Nephron (organoid): ENCODE data around the gene FARSB.

Experiments used
- H3K27ac Mint-ChIP-seq, 3 experiments: 2 replicates each; pipeline ENCODE4 v1.8.0; 2020; ENCODE audit warnings: mixed read lengths in 3 of 3, mild to moderate bottlenecking in 2 of 3, moderate library complexity in 1 of 3
- H3K27me3 Mint-ChIP-seq: 2 replicates; pipeline ENCODE4 v1.8.0; 2021; ENCODE audit warnings: low read depth, mild to moderate bottlenecking, moderate library complexity, mixed read lengths
- H3K36me3 Mint-ChIP-seq: 2 replicates; pipeline ENCODE4 v1.8.0; 2020; ENCODE audit warnings: low read depth, mixed read lengths
- H3K4me1 Mint-ChIP-seq: 2 replicates; pipeline ENCODE4 v1.8.0; 2020; ENCODE audit warnings: mixed read lengths
- H3K4me3 Mint-ChIP-seq, 3 experiments: 2 replicates each; pipeline ENCODE4 v1.8.0; 2020; ENCODE audit warnings: mild to moderate bottlenecking in 3 of 3, mixed read lengths in 3 of 3, moderate library complexity in 2 of 3
- H3K9me3 Mint-ChIP-seq: 2 replicates; pipeline ENCODE4 v1.8.0; 2020; ENCODE audit warnings: mixed read lengths
- TF ChIP-seq, protein P1 (sequence below), 3 experiments: fragments of 200-600 bp; sonication (generic); IDR thresholded peaks; one replicate each; pipeline ENCODE4 v1.5.0; 2021; ENCODE audit warnings: antibody characterized with exemption in 3 of 3; ENCODE audit not compliant: unreplicated experiment in 3 of 3

The FARSB gene

DNA sequence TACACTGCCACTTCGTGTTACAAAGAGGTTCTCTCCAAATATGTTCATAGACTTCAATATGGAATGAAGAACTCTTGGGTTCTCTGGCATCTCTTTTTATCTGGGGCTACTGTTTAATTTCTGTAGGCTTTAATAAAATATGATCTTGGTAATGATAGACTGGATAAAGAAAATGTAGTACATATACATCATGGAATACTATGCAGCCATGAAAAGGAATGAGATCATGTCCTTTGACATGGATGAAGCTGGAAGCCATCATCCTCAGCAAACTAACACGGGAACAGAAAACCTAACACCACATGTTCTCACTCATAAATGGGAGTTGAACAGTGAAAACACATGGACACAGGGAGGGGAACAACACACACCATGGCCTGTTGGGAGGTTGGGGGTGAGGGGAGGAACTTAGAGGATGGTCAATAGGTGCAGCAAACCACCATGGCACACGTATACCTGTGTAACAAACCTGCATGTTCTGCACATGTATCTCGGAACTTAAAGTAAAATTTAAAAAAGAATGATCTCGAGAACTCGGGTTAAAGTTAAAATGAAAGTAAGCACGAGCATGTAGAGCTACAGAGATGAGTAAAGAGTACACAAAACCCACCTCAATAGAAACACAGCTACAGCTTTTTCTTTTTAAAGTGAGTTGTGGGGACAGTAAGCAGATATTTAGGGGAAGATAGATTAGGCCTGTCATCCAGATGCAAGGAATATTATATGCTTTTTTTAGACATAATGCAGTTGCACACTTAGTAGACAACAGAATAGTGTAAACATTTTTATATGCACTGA lies 129.2 kb downstream of the FARSB start:
- peaks cover 13% of the 10 kb centered on the region for H3K9me3 Mint-ChIP-seq
- TF ChIP-seq, protein P1, sequence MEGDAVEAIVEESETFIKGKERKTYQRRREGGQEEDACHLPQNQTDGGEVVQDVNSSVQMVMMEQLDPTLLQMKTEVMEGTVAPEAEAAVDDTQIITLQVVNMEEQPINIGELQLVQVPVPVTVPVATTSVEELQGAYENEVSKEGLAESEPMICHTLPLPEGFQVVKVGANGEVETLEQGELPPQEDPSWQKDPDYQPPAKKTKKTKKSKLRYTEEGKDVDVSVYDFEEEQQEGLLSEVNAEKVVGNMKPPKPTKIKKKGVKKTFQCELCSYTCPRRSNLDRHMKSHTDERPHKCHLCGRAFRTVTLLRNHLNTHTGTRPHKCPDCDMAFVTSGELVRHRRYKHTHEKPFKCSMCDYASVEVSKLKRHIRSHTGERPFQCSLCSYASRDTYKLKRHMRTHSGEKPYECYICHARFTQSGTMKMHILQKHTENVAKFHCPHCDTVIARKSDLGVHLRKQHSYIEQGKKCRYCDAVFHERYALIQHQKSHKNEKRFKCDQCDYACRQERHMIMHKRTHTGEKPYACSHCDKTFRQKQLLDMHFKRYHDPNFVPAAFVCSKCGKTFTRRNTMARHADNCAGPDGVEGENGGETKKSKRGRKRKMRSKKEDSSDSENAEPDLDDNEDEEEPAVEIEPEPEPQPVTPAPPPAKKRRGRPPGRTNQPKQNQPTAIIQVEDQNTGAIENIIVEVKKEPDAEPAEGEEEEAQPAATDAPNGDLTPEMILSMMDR (IDR thresholded peaks at IDR 0.05; ENCODE audit: unreplicated experiment in 3 of 3) = no peak
- peak overlapping the region in 1 of 3 experiments; percentile 83 for H3K27ac Mint-ChIP-seq
- H3K4me1 Mint-ChIP-seq = peaks cover 28% of the 10 kb centered on the region
- no peak overlapping the region for H3K4me3 Mint-ChIP-seq
- H3K36me3 Mint-ChIP-seq = peaks cover 14% of the 10 kb centered on the region
- H3K27me3 Mint-ChIP-seq = peaks cover 4% of the 10 kb centered on the region

DNA sequence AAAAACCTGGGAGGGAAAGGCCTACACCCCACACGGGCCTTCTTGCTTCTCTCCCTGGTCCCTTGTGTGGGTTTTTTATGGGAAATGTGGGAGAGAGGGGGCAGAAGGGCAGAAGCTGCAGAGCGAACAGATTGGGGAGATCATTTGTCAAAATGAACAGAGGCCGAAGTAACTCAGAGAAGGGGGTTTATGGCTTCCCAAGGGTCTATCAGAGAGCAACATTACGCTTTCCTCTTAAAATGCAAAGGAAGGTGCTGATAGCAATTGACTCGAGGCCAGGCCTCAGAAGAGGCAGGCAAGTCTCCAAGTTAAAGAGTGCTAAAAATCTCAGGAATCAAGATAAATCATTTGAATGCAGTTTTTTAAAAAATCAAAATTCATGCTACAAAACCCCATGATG lies 130.1 kb downstream of the FARSB start:
- TF ChIP-seq, protein P1 (IDR thresholded peaks at IDR 0.05; ENCODE audit: unreplicated experiment in 3 of 3) = no peak
- H3K9me3 Mint-ChIP-seq = peaks cover 13% of the 10 kb centered on the region

DNA sequence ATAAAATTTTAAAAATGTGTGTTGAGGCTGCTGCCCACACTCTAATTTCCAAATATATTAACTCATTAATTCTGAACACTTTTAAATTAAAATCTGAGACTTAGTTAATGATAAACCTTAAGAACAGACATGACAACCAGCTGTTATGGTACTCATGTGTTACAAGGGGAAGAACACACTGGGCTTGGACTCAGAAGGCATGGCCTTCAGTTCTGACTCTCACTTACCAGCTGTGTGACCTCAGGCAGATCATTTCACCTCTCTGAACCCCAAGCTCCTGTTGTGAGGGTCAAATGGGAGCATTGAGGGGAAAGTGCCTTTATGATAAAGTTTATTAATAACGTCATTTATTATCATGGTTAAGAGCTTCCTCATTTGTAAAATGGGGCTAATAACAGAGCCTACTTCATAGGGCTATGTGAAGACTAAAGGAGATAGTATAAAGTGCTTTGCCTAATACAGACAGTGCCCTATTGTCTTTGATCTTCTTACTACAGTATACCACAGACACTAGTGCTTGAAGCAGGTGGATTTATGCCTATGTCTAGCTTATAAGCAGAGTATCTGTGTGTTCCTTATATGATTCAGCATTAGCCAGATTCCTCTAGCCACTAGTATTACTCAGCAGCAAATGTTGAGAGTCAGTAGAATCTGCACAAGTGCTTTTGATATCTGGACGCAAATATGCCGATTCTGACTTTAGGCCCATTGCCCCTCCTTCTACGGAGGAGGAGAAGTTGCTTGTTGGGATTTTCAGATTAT lies 131.9 kb downstream of the FARSB start:
- peaks cover 7% of the 10 kb centered on the region for H3K9me3 Mint-ChIP-seq
- H3K4me3 Mint-ChIP-seq = no peak overlapping the region
- TF ChIP-seq, protein P1 (IDR thresholded peaks at IDR 0.05; ENCODE audit: unreplicated experiment in 3 of 3) = no peak

More for the DNA sequence above, 130.1 kb downstream of the FARSB start:
- H3K27me3 Mint-ChIP-seq = peaks cover 6% of the 10 kb centered on the region
- no peak overlapping the region for H3K4me3 Mint-ChIP-seq
- H3K36me3 Mint-ChIP-seq = peaks cover 14% of the 10 kb centered on the region
- peak overlapping the region; percentile 83 to 92 (median 83) for H3K27ac Mint-ChIP-seq
- peaks cover 22% of the 10 kb centered on the region for H3K4me1 Mint-ChIP-seq

DNA sequence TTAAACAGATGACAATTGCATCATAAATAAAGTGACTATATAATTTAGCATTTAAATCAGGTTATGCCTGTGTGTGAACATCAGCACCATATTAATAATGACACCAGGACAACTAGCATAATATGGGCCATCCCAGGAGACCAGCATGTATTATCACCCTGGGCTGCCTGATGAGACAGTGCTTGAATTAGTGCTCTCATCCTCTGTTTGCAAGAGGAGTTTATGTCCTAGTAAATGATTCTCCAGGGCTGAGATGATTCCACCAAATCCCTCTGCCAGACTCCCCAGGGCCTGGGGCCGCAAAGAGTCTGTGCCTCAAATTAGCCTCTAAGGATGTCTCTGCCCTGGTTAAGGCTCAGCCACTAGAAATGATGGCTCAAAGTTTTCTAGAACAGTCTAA lies 133.8 kb downstream of the FARSB start:
- Mint-ChIP-seq H3K27ac (no peak overlapping the region), H3K4me1 (peaks cover 38% of the 10 kb centered on the region), H3K9me3 (peaks cover 5% of the 10 kb centered on the region), H3K27me3 (peaks cover 8% of the 10 kb centered on the region), H3K36me3 (peaks cover 6% of the 10 kb centered on the region), H3K4me3 (no peak overlapping the region)
- TF ChIP-seq, protein P1 (IDR thresholded peaks at IDR 0.05; ENCODE audit: unreplicated experiment in 3 of 3) = no peak

More for the DNA sequence above, 131.9 kb downstream of the FARSB start:
- no peak overlapping the region for H3K27ac Mint-ChIP-seq
- peaks cover 23% of the 10 kb centered on the region for H3K4me1 Mint-ChIP-seq
- peaks cover 8% of the 10 kb centered on the region for H3K27me3 Mint-ChIP-seq
- peaks cover 8% of the 10 kb centered on the region for H3K36me3 Mint-ChIP-seq

DNA sequence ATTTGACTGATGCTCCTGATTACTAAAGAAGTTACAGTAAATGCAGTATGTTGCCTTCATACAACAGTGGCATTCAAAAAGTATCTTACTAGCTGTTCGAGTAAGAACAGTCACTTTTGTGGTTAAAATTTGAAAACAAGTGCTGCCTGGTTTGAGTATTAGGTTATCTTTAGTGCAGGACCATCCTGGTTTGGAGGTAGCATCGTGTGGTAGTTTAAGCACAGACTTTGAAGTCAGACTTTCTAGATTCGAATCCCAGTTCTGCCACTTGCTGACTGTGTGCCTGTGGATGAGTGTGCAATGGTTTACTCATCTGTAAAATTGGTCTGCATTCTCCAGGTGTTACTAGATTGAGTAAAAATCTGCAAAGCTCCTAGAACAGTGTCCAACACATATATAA lies 134.8 kb downstream of the FARSB start:
- peaks cover 41% of the 10 kb centered on the region for H3K4me1 Mint-ChIP-seq
- peaks cover 6% of the 10 kb centered on the region for H3K9me3 Mint-ChIP-seq
- H3K27me3 Mint-ChIP-seq = peaks cover 11% of the 10 kb centered on the region
- TF ChIP-seq, protein P1 (IDR thresholded peaks at IDR 0.05; ENCODE audit: unreplicated experiment in 3 of 3) = no peak
- no peak overlapping the region for H3K27ac Mint-ChIP-seq
- no peak overlapping the region for H3K4me3 Mint-ChIP-seq
- H3K36me3 Mint-ChIP-seq = no peaks in the 10 kb centered on the region
